CD4-positive, alpha-beta T cell (primary cell): Measurements from ENCODE around the gene RYR3. TPM values are rescaled to one million over a fixed set of nuclear protein-coding genes. Genes with fewer than 3 reads are reported as not detected.

Experiments used
- ATAC-seq: fragments of 200-7000 bp; cut with Tn5 transposase; one replicate; pipeline ENCODE4 v1.10.0; 2022; ENCODE audit warnings: mild to moderate bottlenecking; ENCODE audit not compliant: poor library complexity
- CTCF ChIA-PET: fragments of 350-600 bp; sonication (Branson Sonifier 250); formaldehyde crosslinking; loops from one replicate; lab custom pipeline; 2021; ENCODE audit warnings: antibody characterized with exemption, inconsistent platforms; lab: Charles Lee
- POLR2A ChIA-PET: fragments of 350-600 bp; sonication (Branson Sonifier 250); formaldehyde crosslinking; loops from one replicate; lab custom pipeline; 2021; ENCODE audit warnings: antibody characterized with exemption, inconsistent platforms; lab: Charles Lee
- DNase-seq, 14 experiments: peaks; one replicate each; pipeline ENCODE4 v3.0.0-alpha.2; 2013 to 2020; ENCODE audit warnings: mixed read lengths in 2 of 14
- H3K27ac ChIP-seq, 2 donors: one replicate each; pipeline versions ENCODE4 v1.5.1 to v1.7.0; 2013; ENCODE audit warnings: low read length in 2 of 2, low read depth in 1 of 2, mild to moderate bottlenecking in 1 of 2
- H3K27me3 ChIP-seq, 2 experiments: 1 replicate in 1 of 2; 2 replicates in 1 of 2; pipeline versions ENCODE4 v1.6.1 to v1.7.0; 2013; ENCODE audit warnings: low read length in 2 of 2, control low read depth in 1 of 2, mild to moderate bottlenecking in 1 of 2, moderate library complexity in 1 of 2; ENCODE audit not compliant: insufficient read depth in 2 of 2, control insufficient read depth in 1 of 2
- H3K36me3 ChIP-seq: one replicate; pipeline ENCODE4 v1.6.1; 2013; ENCODE audit warnings: low read length, control low read depth; ENCODE audit not compliant: insufficient read depth
- H3K4me1 ChIP-seq: one replicate; pipeline ENCODE4 v1.6.1; 2013; ENCODE audit warnings: low read length, control low read depth; ENCODE audit not compliant: insufficient read depth
- H3K4me3 ChIP-seq: one replicate; pipeline ENCODE4 v1.5.1; 2013; ENCODE audit warnings: mild to moderate bottlenecking, low read length, moderate library complexity
- H3K9me3 ChIP-seq, 2 experiments: 1 replicate in 1 of 2; 2 replicates in 1 of 2; pipeline versions ENCODE4 v1.6.1 to v1.7.0; 2013; ENCODE audit warnings: low read length in 2 of 2, mild to moderate bottlenecking in 2 of 2, control low read depth in 1 of 2, moderate library complexity in 1 of 2; ENCODE audit not compliant: control insufficient read depth in 1 of 2, insufficient read depth in 1 of 2
- H3K27ac Mint-ChIP-seq: one replicate; pipeline ENCODE4 v1.8.0; 2020; ENCODE audit warnings: mixed read lengths
- H3K27me3 Mint-ChIP-seq: one replicate; pipeline ENCODE4 v1.8.0; 2021; ENCODE audit warnings: mixed read lengths
- H3K36me3 Mint-ChIP-seq: one replicate; pipeline ENCODE4 v1.8.0; 2021; ENCODE audit warnings: low read depth, mixed read lengths
- H3K4me1 Mint-ChIP-seq: one replicate; pipeline ENCODE4 v1.8.0; 2021; ENCODE audit warnings: low read depth, mixed read lengths
- H3K4me3 Mint-ChIP-seq: one replicate; pipeline ENCODE4 v1.8.0; 2020; ENCODE audit warnings: mild to moderate bottlenecking, mixed read lengths
- H3K9me3 Mint-ChIP-seq: one replicate; pipeline ENCODE4 v1.8.0; 2020; ENCODE audit warnings: mixed read lengths
- intact Hi-C, 2 experiments: fragments of 100-400 bp; cut with DNase I in 1 of 2; cut with micrococcal nuclease in 1 of 2; formaldehyde crosslinking; loops; one replicate each; pipeline versions ENCODE4 v1.15.1 to v1.9.0; 2023 to 2025; cut with DNase I, micrococcal nuclease
- total RNA-seq, 174 experiments: library from RNA in 2 of 174; stranded (reverse) in 2 of 174; gene quantifications; one replicate each; pipeline ENCODE4 v1.2.3 and lab custom pipeline; 2021 to 2026
- TF ChIP-seq, protein P1 (sequence below): fragments of 200-600 bp; IDR thresholded peaks from one replicate; pipeline ENCODE4 v1.8.0; 2022; ENCODE audit warnings: antibody characterized with exemption, mild to moderate bottlenecking

The RYR3 gene
- total RNA-seq, 2 experiments from 2014 or later: not detected

DNA sequence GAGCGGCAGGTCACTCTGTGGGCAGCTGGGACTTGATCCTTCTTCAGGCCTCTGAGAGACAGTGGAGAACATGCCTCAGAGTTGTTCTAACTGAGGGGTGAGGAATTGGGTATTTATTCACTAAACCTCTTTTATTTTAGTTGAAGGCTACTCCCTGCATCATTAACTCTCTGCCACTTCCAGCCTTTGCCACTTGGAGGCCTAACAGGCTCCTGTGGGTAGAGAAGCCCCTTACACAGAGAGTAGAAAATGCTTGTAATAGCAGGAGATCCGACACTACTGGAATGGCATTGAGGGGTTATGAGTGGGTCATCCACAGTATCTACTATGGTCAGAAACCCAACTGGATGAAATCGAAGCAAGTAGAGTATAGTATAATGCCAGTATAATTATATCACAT is 81.7 kb downstream of the RYR3 start:
- DNase-seq (no peak), ATAC-seq (no peak)
- CTCF ChIA-PET: no interaction called here
- no peak overlapping the region for H3K4me3 ChIP-seq
- POLR2A ChIA-PET: no interaction called here
- Mint-ChIP-seq H3K4me3 (no peak overlapping the region), H3K9me3 (no peaks in the 10 kb centered on the region), H3K27ac (no peak overlapping the region), H3K27me3 (peaks cover 8% of the 10 kb centered on the region), H3K4me1 (no peaks in the 10 kb centered on the region), H3K36me3 (no peaks in the 10 kb centered on the region)
- no peaks in the 10 kb centered on the region for H3K4me1 ChIP-seq
- H3K27me3 ChIP-seq: no peaks in the 10 kb centered on the region
- TF ChIP-seq, protein P1, sequence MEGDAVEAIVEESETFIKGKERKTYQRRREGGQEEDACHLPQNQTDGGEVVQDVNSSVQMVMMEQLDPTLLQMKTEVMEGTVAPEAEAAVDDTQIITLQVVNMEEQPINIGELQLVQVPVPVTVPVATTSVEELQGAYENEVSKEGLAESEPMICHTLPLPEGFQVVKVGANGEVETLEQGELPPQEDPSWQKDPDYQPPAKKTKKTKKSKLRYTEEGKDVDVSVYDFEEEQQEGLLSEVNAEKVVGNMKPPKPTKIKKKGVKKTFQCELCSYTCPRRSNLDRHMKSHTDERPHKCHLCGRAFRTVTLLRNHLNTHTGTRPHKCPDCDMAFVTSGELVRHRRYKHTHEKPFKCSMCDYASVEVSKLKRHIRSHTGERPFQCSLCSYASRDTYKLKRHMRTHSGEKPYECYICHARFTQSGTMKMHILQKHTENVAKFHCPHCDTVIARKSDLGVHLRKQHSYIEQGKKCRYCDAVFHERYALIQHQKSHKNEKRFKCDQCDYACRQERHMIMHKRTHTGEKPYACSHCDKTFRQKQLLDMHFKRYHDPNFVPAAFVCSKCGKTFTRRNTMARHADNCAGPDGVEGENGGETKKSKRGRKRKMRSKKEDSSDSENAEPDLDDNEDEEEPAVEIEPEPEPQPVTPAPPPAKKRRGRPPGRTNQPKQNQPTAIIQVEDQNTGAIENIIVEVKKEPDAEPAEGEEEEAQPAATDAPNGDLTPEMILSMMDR: no peak
- no peaks in the 10 kb centered on the region for H3K9me3 ChIP-seq
- no peaks in the 10 kb centered on the region for H3K36me3 ChIP-seq
- intact Hi-C loops: no loop called here
- H3K27ac ChIP-seq: no peak overlapping the region

GRCh38 chr15:33393546-33393945 is 82.8 kb downstream of the RYR3 start:
- H3K27ac ChIP-seq: no peak overlapping the region
- H3K27ac Mint-ChIP-seq: no peak overlapping the region
- H3K27me3 Mint-ChIP-seq: peaks cover 11% of the 10 kb centered on the region
- CTCF ChIA-PET: no interaction called here
- H3K4me3 Mint-ChIP-seq: no peak overlapping the region
- ATAC-seq: no peak
- no peaks in the 10 kb centered on the region for H3K9me3 ChIP-seq
- no peaks in the 10 kb centered on the region for H3K36me3 Mint-ChIP-seq
- H3K9me3 Mint-ChIP-seq: no peaks in the 10 kb centered on the region
- no peaks in the 10 kb centered on the region for H3K36me3 ChIP-seq
- H3K27me3 ChIP-seq: no peaks in the 10 kb centered on the region
- H3K4me1 ChIP-seq: no peaks in the 10 kb centered on the region
- H3K4me3 ChIP-seq: no peak overlapping the region
- no peak for DNase-seq
- no peaks in the 10 kb centered on the region for H3K4me1 Mint-ChIP-seq
- POLR2A ChIA-PET: no interaction called here
- TF ChIP-seq, protein P1: no peak
- intact Hi-C loops: no loop called here

- H3K4me1 ChIP-seq: no peaks in the 10 kb centered on the region
- no peaks in the 10 kb centered on the region for H3K36me3 ChIP-seq
- no peaks in the 10 kb centered on the region for H3K9me3 Mint-ChIP-seq
- no peak overlapping the region for H3K27ac Mint-ChIP-seq
- no peaks in the 10 kb centered on the region for H3K4me1 Mint-ChIP-seq
- TF ChIP-seq, protein P1: no peak
- H3K27me3 Mint-ChIP-seq: peaks cover 10% of the 10 kb centered on the region
- no peak overlapping the region for H3K27ac ChIP-seq
- no peaks in the 10 kb centered on the region for H3K27me3 ChIP-seq
- intact Hi-C loops: no loop called here
- ChIA-PET CTCF (no interaction called here), POLR2A (no interaction called here)
- no peaks in the 10 kb centered on the region for H3K9me3 ChIP-seq
- no peak for ATAC-seq
- H3K4me3 ChIP-seq: no peak overlapping the region
- DNase-seq: no peak
- no peaks in the 10 kb centered on the region for H3K36me3 Mint-ChIP-seq
- no peak overlapping the region for H3K4me3 Mint-ChIP-seq
Measured at GRCh38 chr15:33395321-33395720, 84.6 kb downstream of the RYR3 start.
